IPS DF 6.9 (cell line): ENCODE measurements around the gene TLDC2.
"Not testable (repeated sequence)": the region's sequence is repeated elsewhere in the genome, so short reads cannot be mapped to it uniquely, and the experiment has no call there.

Experiments
- DNase-seq: peaks from one replicate; pipeline ENCODE4 v3.0.0-alpha.2; 2013; ENCODE audit warnings: low read depth, low spot score
- H3K27ac ChIP-seq: one replicate; pipeline ENCODE4 v1.5.1; 2013; ENCODE audit warnings: low read length, control low read depth
- H3K27me3 ChIP-seq: 2 replicates; pipeline ENCODE4 v1.6.1; 2013; ENCODE audit warnings: mild to moderate bottlenecking, low read length; ENCODE audit not compliant: control insufficient read depth, insufficient read depth
- H3K36me3 ChIP-seq: 2 replicates; pipeline ENCODE4 v1.6.1; 2013; ENCODE audit warnings: low read length; ENCODE audit not compliant: control insufficient read depth, insufficient read depth
- H3K4me1 ChIP-seq: 2 replicates; pipeline ENCODE4 v1.6.1; 2013; ENCODE audit warnings: low read length; ENCODE audit not compliant: control insufficient read depth, insufficient read depth
- H3K4me3 ChIP-seq: 2 replicates; pipeline ENCODE4 v1.5.1; 2013; ENCODE audit warnings: mild to moderate bottlenecking, low read length
- H3K9me3 ChIP-seq: 2 replicates; pipeline ENCODE4 v1.6.1; 2013; ENCODE audit warnings: low read length, inconsistent platforms; ENCODE audit not compliant: control insufficient read depth, insufficient read depth
- WGBS: extraction: QIAGEN DNeasy Blood & Tissue Kit; methylation state at CpG from one replicate; pipeline ENCODE4 v1.1.7; 2013; ENCODE audit warnings: mixed read lengths, missing lambda C conversion rate; ENCODE audit not compliant: insufficient read length, insufficient coverage; 5-methylcytosine and 5-hydroxymethylcytosine counted together

The TLDC2 gene

GRCh38 chr20:36929290-36929689 lies 53.4 kb downstream of the TLDC2 start:
- Histone ChIP-seq H3K9me3 (no peaks in the 10 kb centered on the region), H3K27ac (no peak overlapping the region), H3K27me3 (no peaks in the 10 kb centered on the region), H3K4me3 (no peak overlapping the region), H3K4me1 (no peaks in the 10 kb centered on the region), H3K36me3 (peaks cover 3% of the 10 kb centered on the region; the same call in 1 of the 2 replicates)
- no CpG with 5 or more reads among the region's 6 CpGs for WGBS
- DNase-seq: no peak

- Histone ChIP-seq H3K36me3 (peaks cover 3% of the 10 kb centered on the region; the same call in 1 of the 2 replicates), H3K4me3 (no peak overlapping the region)
These were observed 53.8 kb downstream of the TLDC2 start for GRCh38 chr20:36929691-36930090.

DNA sequence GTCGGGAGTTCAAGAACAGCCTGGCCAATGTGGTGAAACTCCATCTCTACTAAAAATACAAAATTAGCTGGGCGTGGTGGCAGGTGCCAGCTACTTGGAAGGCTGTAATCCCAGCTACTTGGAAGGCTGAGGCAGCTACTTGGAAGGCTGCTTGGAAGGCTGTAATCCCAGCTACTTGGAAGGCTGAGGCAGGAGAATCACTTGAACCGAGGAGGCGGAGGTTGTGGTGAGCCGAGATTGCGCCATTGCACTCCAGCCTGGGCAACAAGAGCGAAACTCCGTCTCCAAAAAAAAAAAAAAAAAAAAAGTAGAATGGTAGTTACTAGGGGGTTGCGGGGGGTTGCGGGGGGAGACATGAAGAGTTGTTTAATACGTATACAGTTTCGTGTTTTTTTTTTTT lies 56.1 kb downstream of the TLDC2 start:
- DNase-seq, H3K27ac ChIP-seq, H3K36me3 ChIP-seq, H3K4me3 ChIP-seq, H3K4me1 ChIP-seq, H3K27me3 ChIP-seq, H3K9me3 ChIP-seq: not testable (repeated sequence)
- no CpG with 5 or more reads among the region's 12 CpGs for WGBS

More at GRCh38 chr20:36929691-36930090, 53.8 kb downstream of the TLDC2 start:
- no peak for DNase-seq
- no CpG with 5 or more reads among the region's 6 CpGs for WGBS
- H3K9me3 ChIP-seq: no peaks in the 10 kb centered on the region
- no peaks in the 10 kb centered on the region for H3K4me1 ChIP-seq
- H3K27me3 ChIP-seq: no peaks in the 10 kb centered on the region
- no peak overlapping the region for H3K27ac ChIP-seq

- Histone ChIP-seq H3K27ac (no peak overlapping the region), H3K36me3 (peaks cover 3% of the 10 kb centered on the region; the same call in 1 of the 2 replicates), H3K4me1 (no peaks in the 10 kb centered on the region), H3K4me3 (no peak overlapping the region), H3K9me3 (no peaks in the 10 kb centered on the region), H3K27me3 (no peaks in the 10 kb centered on the region)
- WGBS: no CpG with 5 or more reads among the region's 11 CpGs
- DNase-seq: no peak
These were observed 56.8 kb downstream of the TLDC2 start for GRCh38 chr20:36932476-36933426.

- H3K36me3 ChIP-seq, H3K27ac ChIP-seq: not testable (repeated sequence)
- no CpG with 5 or more reads among the region's 16 CpGs for WGBS
These were observed 57.6 kb downstream of the TLDC2 start for GRCh38 chr20:36933571-36933970.

GRCh38 chr20:36936341-36936740 lies 60.4 kb downstream of the TLDC2 start:
- Histone ChIP-seq H3K9me3 (no peaks in the 10 kb centered on the region), H3K36me3 (no peaks in the 10 kb centered on the region), H3K27ac (no peak overlapping the region), H3K4me3 (no peak overlapping the region), H3K27me3 (no peaks in the 10 kb centered on the region), H3K4me1 (no peaks in the 10 kb centered on the region)
- no peak for DNase-seq
- WGBS: no CpG with 5 or more reads among the region's 8 CpGs

More at GRCh38 chr20:36933571-36933970, 57.6 kb downstream of the TLDC2 start:
- H3K4me3 ChIP-seq, H3K9me3 ChIP-seq, H3K4me1 ChIP-seq, H3K27me3 ChIP-seq, DNase-seq: not testable (repeated sequence)

DNA sequence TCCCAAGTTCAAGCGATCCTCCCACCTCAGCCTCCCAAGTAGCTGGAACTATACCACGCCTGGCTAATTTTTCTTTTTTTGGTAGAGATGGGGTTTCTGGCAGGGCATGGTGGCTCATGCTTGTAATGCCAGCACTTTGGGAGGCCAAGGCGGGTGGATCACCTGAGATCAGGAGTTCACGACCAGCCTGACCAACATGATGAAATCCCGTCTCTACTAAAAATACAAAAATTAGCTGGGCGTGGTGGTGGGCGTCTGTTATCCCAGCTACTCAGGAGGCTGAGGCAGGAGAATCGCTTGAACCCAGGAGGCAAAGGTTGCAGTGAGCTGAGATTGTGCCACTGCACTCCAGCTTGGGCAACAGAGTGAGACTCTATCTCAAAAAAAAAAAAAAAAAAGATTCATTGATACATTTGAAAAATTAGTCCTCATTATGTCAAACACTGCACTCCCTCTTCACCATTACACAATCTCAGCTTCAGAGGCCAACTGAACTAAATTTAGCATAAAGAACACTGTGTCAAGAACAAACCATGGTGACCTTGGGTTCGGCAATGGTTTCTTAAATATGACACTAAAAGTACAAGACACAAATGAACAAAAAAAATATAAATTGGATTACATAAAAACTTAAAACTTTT lies 60.9 kb downstream of the TLDC2 start:
- H3K27me3 ChIP-seq, H3K9me3 ChIP-seq, DNase-seq, H3K36me3 ChIP-seq, H3K4me3 ChIP-seq, H3K4me1 ChIP-seq, H3K27ac ChIP-seq: not testable (repeated sequence)
- WGBS: no CpG with 5 or more reads among the region's 9 CpGs

- Histone ChIP-seq H3K4me1 (no peaks in the 10 kb centered on the region), H3K9me3 (no peaks in the 10 kb centered on the region), H3K27me3 (no peaks in the 10 kb centered on the region), H3K4me3 (no peak overlapping the region), H3K27ac (no peak overlapping the region), H3K36me3 (no peaks in the 10 kb centered on the region)
- no peak for DNase-seq
These were observed 61.4 kb downstream of the TLDC2 start for GRCh38 chr20:36937402-36937770.

DNA sequence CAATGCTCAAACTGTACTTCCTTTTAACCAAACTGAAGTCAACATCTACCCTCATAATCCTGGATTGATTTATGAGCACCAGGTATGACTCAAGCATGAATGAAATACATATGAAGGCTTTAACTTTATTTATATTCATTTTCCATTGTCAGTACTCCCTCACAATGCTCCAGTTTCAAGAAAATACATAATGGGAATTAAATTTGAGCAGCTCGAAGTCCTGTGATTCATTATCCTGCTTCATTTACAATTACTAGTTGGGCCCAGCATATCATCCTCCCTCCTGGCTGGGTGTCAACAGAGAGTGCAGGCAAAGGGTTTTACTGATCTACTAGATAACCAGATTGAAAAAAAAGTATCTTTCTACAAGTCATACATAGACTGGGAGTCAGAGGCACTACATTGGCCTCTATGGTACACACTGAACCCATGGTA lies 65.5 kb downstream of the TLDC2 start:
- no peaks in the 10 kb centered on the region for H3K27me3 ChIP-seq
- H3K36me3 ChIP-seq: no peaks in the 10 kb centered on the region; the same call in 1 of the 2 replicates
- no peak overlapping the region for H3K4me3 ChIP-seq
- DNase-seq: no peak
- no peaks in the 10 kb centered on the region for H3K9me3 ChIP-seq
- H3K27ac ChIP-seq: no peak overlapping the region
- WGBS: no CpG with 5 or more reads among the region's 1 CpG
- H3K4me1 ChIP-seq: no peaks in the 10 kb centered on the region
